Epidermal melanocyte (primary cell): Measurements from ENCODE around the gene EGR2.

Experiments
- DNase-seq: peaks from one replicate; pipeline ENCODE4 v3.0.0; 2011; ENCODE audit warnings: low spot score; ENCODE audit not compliant: insufficient read length

The EGR2 gene

GRCh38 chr10:62816331-62817120 lies at the start of gene EGR2:
Gene EGR2 (minus strand): TSS chr10:62816366. CDS start chr10:62816029, 337 bp downstream.
- DNase-seq, result peak; percentile 96

GRCh38 chr10:62862447-62862846 lies 46.3 kb upstream of the EGR2 start:
- DNase-seq, result no peak

GRCh38 chr10:62861507-62861906 lies 45.3 kb upstream of the EGR2 start:
- DNase-seq, result no peak

GRCh38 chr10:62860946-62861345 lies 44.8 kb upstream of the EGR2 start:
- no peak for DNase-seq

GRCh38 chr10:62858364-62858763 lies 42.2 kb upstream of the EGR2 start:
- no peak for DNase-seq

- DNase-seq, result no peak
These were observed 39.9 kb upstream of the EGR2 start for GRCh38 chr10:62856021-62856420.

GRCh38 chr10:62853710-62854109 lies 37.5 kb upstream of the EGR2 start:
- DNase-seq, result no peak

GRCh38 chr10:62852961-62853702 lies 37.0 kb upstream of the EGR2 start:
- no peak for DNase-seq

- DNase-seq, result no peak
These were observed 35.3 kb upstream of the EGR2 start for GRCh38 chr10:62851442-62851841.

- no peak for DNase-seq
These were observed 34.5 kb upstream of the EGR2 start for GRCh38 chr10:62850646-62851045.

- no peak for DNase-seq
These were observed 31.3 kb upstream of the EGR2 start for GRCh38 chr10:62847433-62847832.

GRCh38 chr10:62844280-62845011 lies 28.3 kb upstream of the EGR2 start:
- no peak for DNase-seq

GRCh38 chr10:62843600-62843999 lies 27.4 kb upstream of the EGR2 start:
- DNase-seq, result no peak

- no peak for DNase-seq
These were observed 26.8 kb upstream of the EGR2 start for GRCh38 chr10:62842983-62843382.

GRCh38 chr10:62839590-62839989 lies 23.4 kb upstream of the EGR2 start:
- DNase-seq, result no peak

- no peak for DNase-seq
These were observed 15.2 kb upstream of the EGR2 start for GRCh38 chr10:62831346-62831745.

- no peak for DNase-seq
These were observed 14.5 kb upstream of the EGR2 start for GRCh38 chr10:62830679-62831078.

- no peak for DNase-seq
These were observed 13.5 kb upstream of the EGR2 start for GRCh38 chr10:62829622-62830021.

GRCh38 chr10:62826273-62826672 lies 10.1 kb upstream of the EGR2 start:
- no peak for DNase-seq

GRCh38 chr10:62820586-62820985 lies 4.4 kb upstream of the EGR2 start:
- no peak for DNase-seq

GRCh38 chr10:62819141-62819920 lies 3.2 kb upstream of the EGR2 start:
- DNase-seq, result no peak
